ENCODE results near the gene LIN7A.
"Not testable (repeated sequence)": the region's sequence is repeated elsewhere in the genome, so short reads cannot be mapped to it uniquely, and the experiment has no call there.

LIN7A gene

GRCh38 chr12:80791863-80792262 lies 145.9 kb downstream of the LIN7A start:
- no peak overlapping the region for H3K4me3 ChIP-seq (ENCODE audit: low read depth in 1 of 2, low read length in 1 of 2)
- H3K9me3 ChIP-seq: no peaks in the 10 kb centered on the region
- H3K27me3 ChIP-seq: no peaks in the 10 kb centered on the region
- peaks cover 39% of the 10 kb centered on the region for H3K36me3 ChIP-seq
- H3K27ac ChIP-seq: no peak overlapping the region
- TF ChIP-seq CTCF (IDR thresholded peaks at IDR 0.05): no peak
- no peaks in the 10 kb centered on the region for H3K4me1 ChIP-seq (ENCODE audit: control insufficient read depth in 1 of 2, insufficient read depth in 1 of 2, low read depth in 1 of 2, low read length in 1 of 2)

- not testable (repeated sequence) for H3K4me3 ChIP-seq (ENCODE audit: low read depth in 1 of 2, low read length in 1 of 2); H3K36me3 ChIP-seq; H3K9me3 ChIP-seq; H3K27ac ChIP-seq; H3K4me1 ChIP-seq (ENCODE audit: control insufficient read depth in 1 of 2, insufficient read depth in 1 of 2, low read depth in 1 of 2, low read length in 1 of 2); H3K27me3 ChIP-seq
Observed at GRCh38 chr12:80788407-80788806, 149.3 kb downstream of the LIN7A start.

GRCh38 chr12:80782963-80783470 lies 154.7 kb downstream of the LIN7A start:
- not testable (repeated sequence) for H3K36me3 ChIP-seq, H3K9me3 ChIP-seq

GRCh38 chr12:80781313-80781712 lies 156.4 kb downstream of the LIN7A start:
- Histone ChIP-seq H3K27me3 (no peaks in the 10 kb centered on the region), H3K4me3 (ENCODE audit: low read depth in 1 of 2, low read length in 1 of 2) (no peak overlapping the region), H3K27ac (no peak overlapping the region), H3K36me3 (no peaks in the 10 kb centered on the region), H3K4me1 (ENCODE audit: control insufficient read depth in 1 of 2, insufficient read depth in 1 of 2, low read depth in 1 of 2, low read length in 1 of 2) (no peaks in the 10 kb centered on the region), H3K9me3 (no peaks in the 10 kb centered on the region)
- no peak for TF ChIP-seq CTCF (IDR thresholded peaks at IDR 0.05)

More at GRCh38 chr12:80782963-80783470, 154.7 kb downstream of the LIN7A start:
- H3K4me1 ChIP-seq (ENCODE audit: control insufficient read depth in 1 of 2, insufficient read depth in 1 of 2, low read depth in 1 of 2, low read length in 1 of 2); H3K27me3 ChIP-seq; H3K27ac ChIP-seq; H3K4me3 ChIP-seq (ENCODE audit: low read depth in 1 of 2, low read length in 1 of 2): not testable (repeated sequence)

GRCh38 chr12:80780746-80781145 lies 157.0 kb downstream of the LIN7A start:
- TF ChIP-seq CTCF (IDR thresholded peaks at IDR 0.05): no peak
- Histone ChIP-seq H3K9me3 (no peaks in the 10 kb centered on the region), H3K27ac (no peak overlapping the region), H3K4me3 (ENCODE audit: low read depth in 1 of 2, low read length in 1 of 2) (no peak overlapping the region), H3K4me1 (ENCODE audit: control insufficient read depth in 1 of 2, insufficient read depth in 1 of 2, low read depth in 1 of 2, low read length in 1 of 2) (no peaks in the 10 kb centered on the region), H3K27me3 (no peaks in the 10 kb centered on the region), H3K36me3 (no peaks in the 10 kb centered on the region)

- H3K27ac ChIP-seq: no peak overlapping the region
- no peaks in the 10 kb centered on the region for H3K9me3 ChIP-seq
- H3K4me1 ChIP-seq (ENCODE audit: control insufficient read depth in 1 of 2, insufficient read depth in 1 of 2, low read depth in 1 of 2, low read length in 1 of 2): no peaks in the 10 kb centered on the region
- no peak overlapping the region for H3K4me3 ChIP-seq (ENCODE audit: low read depth in 1 of 2, low read length in 1 of 2)
- H3K27me3 ChIP-seq: no peaks in the 10 kb centered on the region
- H3K36me3 ChIP-seq: no peaks in the 10 kb centered on the region
- TF ChIP-seq CTCF (IDR thresholded peaks at IDR 0.05): no peak
Observed at GRCh38 chr12:80778005-80778541, 159.7 kb downstream of the LIN7A start.

DNA sequence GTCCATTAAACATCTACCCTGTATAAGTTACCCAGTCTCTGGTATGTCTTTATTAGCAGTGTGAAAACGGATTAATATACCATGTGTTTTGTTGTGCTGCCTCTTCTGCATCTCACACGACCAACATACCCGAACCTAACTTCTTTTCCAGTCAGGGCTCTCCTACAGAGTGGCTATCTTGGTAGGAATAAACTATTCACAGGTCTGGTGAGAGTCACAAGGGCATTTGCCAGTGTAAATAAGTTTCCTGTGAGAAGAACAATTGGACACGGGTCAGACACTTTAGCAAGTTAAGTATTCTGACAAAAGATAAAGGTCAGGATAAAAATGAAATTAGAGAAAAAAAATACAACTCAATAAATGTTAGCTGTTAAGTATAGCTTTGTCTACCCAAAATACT lies 160.1 kb downstream of the LIN7A start:
- Histone ChIP-seq H3K27me3 (no peaks in the 10 kb centered on the region), H3K27ac (no peak overlapping the region), H3K9me3 (no peaks in the 10 kb centered on the region), H3K36me3 (no peaks in the 10 kb centered on the region), H3K4me1 (ENCODE audit: control insufficient read depth in 1 of 2, insufficient read depth in 1 of 2, low read depth in 1 of 2, low read length in 1 of 2) (no peaks in the 10 kb centered on the region), H3K4me3 (ENCODE audit: low read depth in 1 of 2, low read length in 1 of 2) (no peak overlapping the region)
- no peak for TF ChIP-seq CTCF (IDR thresholded peaks at IDR 0.05)
